A673 (cell line): ENCODE results near the gene CD248. TPM values are rescaled to one million over a fixed set of nuclear protein-coding genes. Genes with fewer than 3 reads are reported as not detected.
A peak's percentile ranks its signal among the peaks of the same experiment; 100 is the strongest.

Source experiments
- BruUV-seq: library from RNA; stranded (reverse); fragments of 400-500 nt; replicated peaks from 2 replicates; lab custom pipeline; 2021; lab: Mats Ljungman, UMichigan
- CTCF ChIA-PET: fragments of 300-600 bp; sonication (Branson Sonifier 250); formaldehyde crosslinking; loops from one replicate; lab custom pipeline; 2022; ENCODE audit warnings: antibody characterized with exemption; lab: Charles Lee
- POLR2A ChIA-PET: fragments of 300-600 bp; sonication (Branson Sonifier 250); formaldehyde crosslinking; loops from one replicate; lab custom pipeline; 2022; ENCODE audit warnings: antibody characterized with exemption; ENCODE audit not compliant: low non-redundant PET; lab: Charles Lee
- DNase-seq: peaks from one replicate; pipeline ENCODE4 v3.0.0-alpha.2; 2015; ENCODE audit warnings: low spot score
- H3K27ac ChIP-seq: fragments of 200-600 bp; sonication (generic); 2 replicates; pipeline ENCODE4 v1.5.1; 2016; ENCODE audit warnings: mixed run types, low read depth, mild to moderate bottlenecking, mixed read lengths, antibody characterized with exemption, low read length; ENCODE audit not compliant: poor library complexity, severe bottlenecking
- H3K27me3 ChIP-seq: fragments of 200-600 bp; sonication (generic); replicated peaks from 2 replicates; pipeline ENCODE4 v1.6.1; 2017; ENCODE audit warnings: mixed run types, low read depth, mild to moderate bottlenecking, mixed read lengths, antibody characterized with exemption, low read length; ENCODE audit not compliant: insufficient read depth, poor library complexity
- H3K36me3 ChIP-seq: fragments of 200-600 bp; sonication (generic); 2 replicates; pipeline ENCODE4 v1.6.1; 2016; ENCODE audit warnings: mixed run types, mild to moderate bottlenecking, mixed read lengths, antibody characterized with exemption, low read length; ENCODE audit not compliant: insufficient read depth, poor library complexity, severe bottlenecking
- H3K4me1 ChIP-seq: fragments of 200-600 bp; sonication (generic); 2 replicates; pipeline ENCODE4 v1.6.1; 2017; ENCODE audit warnings: mixed run types, mild to moderate bottlenecking, mixed read lengths, antibody characterized with exemption, low read length; ENCODE audit not compliant: insufficient read depth, poor library complexity, severe bottlenecking
- H3K4me3 ChIP-seq: fragments of 200-600 bp; sonication (generic); 2 replicates; pipeline ENCODE4 v1.5.1; 2016; ENCODE audit warnings: low read depth, mixed run types, mild to moderate bottlenecking, mixed read lengths, low read length; ENCODE audit not compliant: poor library complexity, severe bottlenecking
- H3K9me3 ChIP-seq: fragments of 200-600 bp; sonication (generic); 2 replicates; pipeline ENCODE4 v1.6.1; 2016; ENCODE audit warnings: mixed run types, low read depth, mild to moderate bottlenecking, mixed read lengths, antibody characterized with exemption, low read length; ENCODE audit not compliant: poor library complexity, severe bottlenecking
- CTCF ChIP-seq: fragments of 300-800, 200-600 bp; sonication (generic); conservative IDR thresholded peaks from 2 replicates; pipeline ENCODE4 v1.5.1; 2017; ENCODE audit warnings: low read depth, mild to moderate bottlenecking, antibody characterized with exemption, low read length, moderate library complexity, mixed read lengths
- EZH2 ChIP-seq: fragments of 200-600 bp; sonication (generic); IDR thresholded peaks from 2 replicates; pipeline ENCODE4 v1.6.1; 2017; ENCODE audit warnings: borderline replicate concordance, low read depth, mild to moderate bottlenecking, mixed read lengths, antibody characterized with exemption, low read length; ENCODE audit not compliant: poor library complexity, severe bottlenecking
- intact Hi-C: fragments of 100-400 bp; cut with micrococcal nuclease; formaldehyde crosslinking; loops from one replicate; pipeline ENCODE4 v1.10.0; 2022; ENCODE audit not compliant: unreplicated experiment
- total RNA-seq: library from RNA; stranded (reverse); gene quantifications from 2 replicates; pipeline ENCODE4 v1.2.3, GENCODE V29; 2021

The CD248 gene
- total RNA-seq, 1 experiment from 2014 or later = 97.8 TPM

- Histone ChIP-seq H3K36me3 (peaks cover 9% of the 10 kb centered on the region), H3K27me3 (no peaks in the 10 kb centered on the region), H3K4me1 (peaks cover 32% of the 10 kb centered on the region), H3K27ac (peak overlapping the region; percentile 87), H3K9me3 (no peaks in the 10 kb centered on the region), H3K4me3 (peak overlapping the region; percentile 78)
- TF ChIP-seq EZH2 (no peak), CTCF (no peak)
- no peak for DNase-seq
- POLR2A ChIA-PET = no interaction called here
- intact Hi-C loops = loop anchor here (2.0 kb wide), 1 partner anchor 32 kb away; no protein-coding TSS in a partner anchor
- BruUV-seq = no TSS peak
- CTCF ChIA-PET = interaction anchor here (0.5 to 0.6 kb wide), 2 partner anchors 48 to 708 kb away, joined by 3 to 4 read pairs; partner anchors contain the start of gene SIPA1
These were observed 28.4 kb upstream of the CD248 start for GRCh38 chr11:66345316-66345649.

GRCh38 chr11:66344550-66345315, 27.9 kb upstream of the CD248 start, which contains the start of gene BRMS1:
Gene BRMS1 (minus strand): TSS chr11:66345104. CDS start chr11:66342234, 2,870 bp downstream.
- no TSS peak for BruUV-seq
- TF ChIP-seq CTCF (0 out of 2 replicates have a peak, but pooled peaks have one; percentile 18), EZH2 (no peak)
- CTCF ChIA-PET = interaction anchor here (0.5 to 1.2 kb wide), 3 partner anchors 32 to 707 kb away, joined by 3 to 4 read pairs (median 4); partner anchors contain the start of gene SIPA1
- Histone ChIP-seq H3K27me3 (no peaks in the 10 kb centered on the region), H3K4me1 (peaks cover 32% of the 10 kb centered on the region), H3K4me3 (peak within 1 kb of the TSS; percentile 78), H3K27ac (peak within 1 kb of the TSS; percentile 87), H3K36me3 (peaks cover 9% of the 10 kb centered on the region), H3K9me3 (no peaks in the 10 kb centered on the region)
- DNase-seq = peak; percentile 98
- POLR2A ChIA-PET = no interaction called here
- intact Hi-C loops = loop anchor here (2.0 kb wide), 1 partner anchor 32 kb away; no protein-coding TSS in a partner anchor

- CTCF ChIA-PET = interaction anchor here (1.2 kb wide), 1 partner anchor 31 kb away, joined by 4 read pairs; no protein-coding TSS in a partner anchor
These were observed 26.3 kb upstream of the CD248 start for GRCh38 chr11:66343176-66343575.

More at GRCh38 chr11:66343176-66343575, 26.3 kb upstream of the CD248 start:
- no peaks in the 10 kb centered on the region for H3K27me3 ChIP-seq
- BruUV-seq = no TSS peak
- peaks cover 24% of the 10 kb centered on the region for H3K4me1 ChIP-seq
- H3K27ac ChIP-seq = no peak overlapping the region
- peaks cover 9% of the 10 kb centered on the region for H3K36me3 ChIP-seq
- TF ChIP-seq EZH2 (no peak), CTCF (no peak)
- H3K4me3 ChIP-seq = no peak overlapping the region
- DNase-seq = no peak
- POLR2A ChIA-PET = no interaction called here
- intact Hi-C loops = no loop called here
- no peaks in the 10 kb centered on the region for H3K9me3 ChIP-seq
